GM21528 (cell line): ENCODE measurements around the gene MAP2K4.

ENCODE experiments used
- ATAC-seq: cut with Tn5 transposase; IDR thresholded peaks from one replicate; pipeline ENCODE4 v1.9.1; 2021; ENCODE audit warnings: mild to moderate bottlenecking, moderate library complexity; ENCODE audit not compliant: unreplicated experiment, low FRiP score

MAP2K4 gene

GRCh38 chr17:12085076-12085949 lies 64.6 kb downstream of the MAP2K4 start:
- no peak for ATAC-seq

GRCh38 chr17:12088035-12088434 lies 67.4 kb downstream of the MAP2K4 start:
- ATAC-seq: no peak

- no peak for ATAC-seq
Measured at GRCh38 chr17:12089809-12090384, 69.2 kb downstream of the MAP2K4 start.

GRCh38 chr17:12094336-12094735 lies 73.7 kb downstream of the MAP2K4 start:
- ATAC-seq: no peak

- ATAC-seq: no peak
Measured at GRCh38 chr17:12095522-12095921, 74.8 kb downstream of the MAP2K4 start.

GRCh38 chr17:12097326-12097725 lies 76.6 kb downstream of the MAP2K4 start:
- ATAC-seq: no peak

GRCh38 chr17:12098568-12098967 lies 77.9 kb downstream of the MAP2K4 start:
- no peak for ATAC-seq

- ATAC-seq: no peak
Measured at GRCh38 chr17:12099412-12099811, 78.7 kb downstream of the MAP2K4 start.

- no peak for ATAC-seq
Measured at GRCh38 chr17:12104831-12105230, 84.2 kb downstream of the MAP2K4 start.

- ATAC-seq: no peak
Measured at GRCh38 chr17:12107905-12108304, 87.2 kb downstream of the MAP2K4 start.

- ATAC-seq: no peak
Measured at GRCh38 chr17:12110906-12111305, 90.2 kb downstream of the MAP2K4 start.

- no peak for ATAC-seq
Measured at GRCh38 chr17:12113156-12113555, 92.5 kb downstream of the MAP2K4 start.

GRCh38 chr17:12114686-12115418 lies 94.2 kb downstream of the MAP2K4 start:
- ATAC-seq: no peak

- no peak for ATAC-seq
Measured at GRCh38 chr17:12116143-12116542, 95.5 kb downstream of the MAP2K4 start.

GRCh38 chr17:12118617-12119016 lies 97.9 kb downstream of the MAP2K4 start:
- no peak for ATAC-seq

GRCh38 chr17:12122075-12122474 lies 101.4 kb downstream of the MAP2K4 start:
- no peak for ATAC-seq

GRCh38 chr17:12127177-12127576 lies 106.5 kb downstream of the MAP2K4 start:
- no peak for ATAC-seq

- no peak for ATAC-seq
Measured at GRCh38 chr17:12127667-12128066, 107.0 kb downstream of the MAP2K4 start.

GRCh38 chr17:12128946-12129345 lies 108.3 kb downstream of the MAP2K4 start:
- ATAC-seq: no peak

GRCh38 chr17:12133183-12133582 lies 112.5 kb downstream of the MAP2K4 start:
- no peak for ATAC-seq

GRCh38 chr17:12134101-12134500 lies 113.4 kb downstream of the MAP2K4 start:
- no peak for ATAC-seq
